IMR-90 (cell line): ENCODE results near the gene SLC4A2. TPM values are rescaled to one million over a fixed set of nuclear protein-coding genes. Genes with fewer than 3 reads are reported as not detected.

Experiments used
- ELK1 ChIP-seq: fragments of 150-350 bp; IDR thresholded peaks from 2 replicates; pipeline ENCODE4 v1.6.1; 2016; ENCODE audit warnings: low read depth, mild to moderate bottlenecking, low read length, moderate library complexity, borderline replicate concordance
- polyA plus RNA-seq, 3 experiments: library from polyadenylated mRNA; depleted of rRNA; stranded (reverse); fragments of >200 nt; gene quantifications; 2 replicates each; pipeline ENCODE4 v1.2.3, GENCODE V29; 2012; ENCODE audit warnings: low replicate concordance in 1 of 3
- total RNA-seq: library from RNA; depleted of rRNA; stranded (reverse); fragments of >200 nt; gene quantifications from 2 replicates; pipeline ENCODE4 v1.2.3, GENCODE V29; 2012

The SLC4A2 gene
- total and polyA plus RNA-seq, 2 of the 4 experiments (the other 2 are of a cell fraction): 29.6 to 91.0 TPM

- TF ChIP-seq ELK1: no peak
These were observed 21.3 kb downstream of the SLC4A2 start, which contains the start of gene FASTK (continued) for GRCh38 chr7:151080522-151081169.
